GM12878 (cell line): Measurements from ENCODE around the gene PITPNB. TPM values are rescaled to one million over a fixed set of nuclear protein-coding genes. Genes with fewer than 3 reads are reported as not detected.

Source experiments
- ATAC-seq: fragments of 200-7000 bp; cut with Tn5 transposase; 3 replicates; pipeline ENCODE4 v1.9.1; 2020; ENCODE audit warnings: mild to moderate bottlenecking, moderate library complexity
- BruUV-seq: library from RNA; stranded (reverse); fragments of 400-500 nt; replicated peaks from 2 replicates; lab custom pipeline; 2021; lab: Mats Ljungman, UMichigan
- CTCF ChIA-PET: fragments of 300-600 bp; sonication (Branson Sonifier 250); formaldehyde crosslinking; extraction: SDS; loops from one replicate; lab custom pipeline; 2021; ENCODE audit warnings: inconsistent platforms; lab: Yijun Ruan, JAX
- POLR2A ChIA-PET: fragments of 350-600 bp; formaldehyde crosslinking; extraction: SDS; loops from one replicate; lab custom pipeline; 2021; ENCODE audit warnings: inconsistent platforms; lab: Charles Lee
- RAD21 ChIA-PET: fragments of 300-600 bp; sonication (Branson Sonifier 250); formaldehyde crosslinking; loops from one replicate; lab custom pipeline; 2023; ENCODE audit warnings: antibody characterized with exemption; ENCODE audit not compliant: unreplicated experiment; lab: Charles Lee
- SMC1A ChIA-PET: fragments of 300-600 bp; sonication (Branson Sonifier 250); formaldehyde crosslinking; loops from one replicate; lab custom pipeline; 2023; ENCODE audit not compliant: unreplicated experiment, uncharacterized antibody; lab: Charles Lee
- DNase-seq: peaks from one replicate; pipeline ENCODE4 v3.0.0-alpha.2; 2011; ENCODE audit warnings: low read depth, low spot score
- FAIRE-seq: peaks from 3 replicates; lab custom pipeline; 2011; peaks lifted over from hg19 to GRCh38; lab: Jason Lieb, UNC
- H2AFZ ChIP-seq: 2 replicates; pipeline ENCODE4 v1.6.0; 2011; ENCODE audit warnings: low read depth, low read length, control low read depth; ENCODE audit not compliant: control insufficient read depth
- H3K27ac ChIP-seq: 2 replicates; pipeline ENCODE4 v1.5.1; 2011; ENCODE audit warnings: control low read depth; ENCODE audit not compliant: control insufficient read depth, insufficient read depth
- H3K27me3 ChIP-seq, 2 experiments: replicated peaks in 1 of 2; 2 replicates each; pipeline versions ENCODE4 v1.6.0 to v1.6.1; 2011; ENCODE audit warnings: low read length in 1 of 2; ENCODE audit not compliant: control insufficient read depth in 2 of 2, insufficient read depth in 2 of 2
- H3K36me3 ChIP-seq, 2 experiments: 2 replicates each; pipeline ENCODE4 v1.5.1; 2011; ENCODE audit warnings: low read length in 1 of 2; ENCODE audit not compliant: control insufficient read depth in 2 of 2, insufficient read depth in 2 of 2
- H3K4me1 ChIP-seq: 2 replicates; pipeline ENCODE4 v1.6.1; 2011; ENCODE audit warnings: mild to moderate bottlenecking, low read length, moderate library complexity, mixed read lengths; ENCODE audit not compliant: control insufficient read depth, insufficient read depth
- H3K4me2 ChIP-seq: 2 replicates; pipeline ENCODE4 v1.6.0; 2011; ENCODE audit warnings: control low read depth; ENCODE audit not compliant: control insufficient read depth, insufficient read depth
- H3K4me3 ChIP-seq: fragments of 200-600 bp; sonication (generic); 2 replicates; pipeline ENCODE4 v1.5.1; 2016
- H3K79me2 ChIP-seq: 2 replicates; pipeline ENCODE4 v1.6.0; 2011; ENCODE audit warnings: low read length; ENCODE audit not compliant: control insufficient read depth, insufficient read depth
- H3K9ac ChIP-seq: 2 replicates; pipeline ENCODE4 v1.8.0; 2011; ENCODE audit warnings: low read length, control low read depth, mixed read lengths; ENCODE audit not compliant: control insufficient read depth, insufficient read depth
- H3K9me3 ChIP-seq: replicated peaks from 3 replicates; pipeline ENCODE4 v1.5.1; 2011; ENCODE audit warnings: mild to moderate bottlenecking, low read length; ENCODE audit not compliant: control insufficient read depth, insufficient read depth
- H4K20me1 ChIP-seq: 2 replicates; pipeline ENCODE4 v1.6.0; 2011; ENCODE audit not compliant: control insufficient read depth, insufficient read depth
- BCL3 ChIP-seq: IDR thresholded peaks from 2 replicates; pipeline ENCODE4 v1.6.1; 2011; ENCODE audit warnings: borderline replicate concordance, low read depth, mild to moderate bottlenecking, moderate library complexity, low read length; ENCODE audit not compliant: insufficient read depth, poor library complexity, severe bottlenecking
- BCLAF1 ChIP-seq: fragments of 450-650 bp; IDR thresholded peaks from 2 replicates; pipeline ENCODE4 v1.6.1; 2017; ENCODE audit warnings: antibody characterized with exemption, mild to moderate bottlenecking, moderate library complexity
- CBFB ChIP-seq: IDR thresholded peaks from 2 replicates; pipeline ENCODE4 v1.6.1; 2016; ENCODE audit warnings: antibody characterized with exemption, low read depth
- CHD2 ChIP-seq: IDR thresholded peaks from 2 replicates; pipeline ENCODE4 v1.6.1; 2011; ENCODE audit warnings: low read depth, low read length, improper control_type of control experiment, borderline replicate concordance
- EED ChIP-seq: sonication (generic); IDR thresholded peaks from 2 replicates; pipeline ENCODE4 v1.6.1; 2016; ENCODE audit warnings: antibody characterized with exemption, low read depth
- GATAD2B ChIP-seq: fragments of 450-650 bp; conservative IDR thresholded peaks from 2 replicates; pipeline ENCODE4 v1.6.1; 2017; ENCODE audit warnings: low read depth, mild to moderate bottlenecking, moderate library complexity
- KDM1A ChIP-seq: fragments of 200-600 bp; sonication (generic); IDR thresholded peaks from 2 replicates; pipeline ENCODE4 v1.6.1; 2016; ENCODE audit warnings: borderline replicate concordance
- POLR2AphosphoS5 ChIP-seq: IDR thresholded peaks from 2 replicates; pipeline ENCODE4 v1.6.1; 2011; ENCODE audit warnings: mild to moderate bottlenecking, low read length, inconsistent platforms
- ZBED1 ChIP-seq: IDR thresholded peaks from 2 replicates; pipeline ENCODE4 v1.6.1; 2016; ENCODE audit warnings: borderline replicate concordance
- ZZZ3 ChIP-seq: IDR thresholded peaks from 2 replicates; pipeline ENCODE4 v1.6.1; 2011; ENCODE audit warnings: low read depth; ENCODE audit not compliant: control insufficient read depth, insufficient read length
- WGBS: methylation state at CpG from one replicate; pipeline ENCODE4 v1.1.6; 2016; ENCODE audit warnings: low lambda C conversion rate; ENCODE audit not compliant: insufficient replicate concordance, insufficient coverage; ENCODE audit errors: missing lambda C conversion rate; 5-methylcytosine and 5-hydroxymethylcytosine counted together
- in situ Hi-C: fragments of 300-500 bp; cut with MboI; formaldehyde crosslinking; loops from 9 replicates; pipeline ENCODE4 v1.14.3; 2018; ENCODE audit warnings: mixed read lengths
- intact Hi-C: fragments of 100-400 bp; cut with micrococcal nuclease; formaldehyde crosslinking; loops from one replicate; pipeline ENCODE4 v1.14.2; 2022; ENCODE audit not compliant: unreplicated experiment
- polyA plus RNA-seq, 11 experiments: library from polyadenylated mRNA; depleted of rRNA in 4 of 11; unstranded in 6 of 11; stranded (reverse) in 5 of 11; fragments of >200 nt; fragmentation: Nextera tagmentation in 4 of 11; fragmentation: Illumina TruSeq in 1 of 11; extraction: Ambion mirVana in 4 of 11; extraction: Trizol in 1 of 11; gene quantifications; 1 replicate in 1 of 11; 2 replicates in 10 of 11; pipeline versions ENCODE4 v1.2.1 to v1.2.3, GENCODE V29; 2011 to 2016; ENCODE audit warnings: inconsistent platforms in 2 of 11, missing spikeins in 2 of 11, low read depth in 1 of 11
- total RNA-seq, 4 experiments: library from RNA; depleted of rRNA in 3 of 4; stranded (reverse); fragments of >200 nt in 3 of 4; fragmentation: Illumina TruSeq in 1 of 4; extraction: Trizol in 1 of 4; gene quantifications; 2 replicates each; pipeline versions ENCODE4 v1.2.1 to v1.2.3, GENCODE V29; 2013 to 2021
- TF ChIP-seq, protein P1 (sequence below): IDR thresholded peaks from 2 replicates; pipeline ENCODE4 v1.6.1; 2012; ENCODE audit warnings: low read depth, low read length, improper control_type of control experiment
- TF ChIP-seq, protein P2 (sequence below): fragments of 450-650 bp; IDR thresholded peaks from 2 replicates; pipeline ENCODE4 v1.6.1; 2016; ENCODE audit warnings: mild to moderate bottlenecking
- TF ChIP-seq, protein P3 (sequence below): fragments of 450-650 bp; IDR thresholded peaks from 2 replicates; pipeline ENCODE4 v1.6.1; 2017; ENCODE audit warnings: mild to moderate bottlenecking

The PITPNB gene
- total and polyA plus RNA-seq, 10 of the 15 experiments (the other 5 are each of a cell fraction or from before 2014, with no cell fraction given): 19.7 to 116 (median 64.9) TPM

DNA sequence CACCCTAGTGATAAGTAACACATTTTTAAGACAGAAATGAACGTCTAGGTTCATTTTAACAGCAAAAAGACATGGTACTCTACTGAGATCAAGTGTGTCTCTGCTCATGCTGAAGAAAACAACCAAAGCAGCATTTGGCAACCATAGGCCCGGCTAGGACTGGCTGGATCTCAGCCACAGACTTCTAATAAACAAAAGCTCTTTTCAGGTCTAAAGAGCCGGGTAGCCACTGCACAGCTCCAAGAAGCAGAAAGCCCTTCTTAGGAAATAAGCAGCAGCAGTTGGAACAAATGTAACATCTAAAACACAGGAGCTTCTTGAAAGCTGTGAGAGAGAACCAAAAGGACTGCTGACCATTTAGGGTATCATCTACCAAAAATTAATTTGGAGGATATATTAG lies 37.6 kb downstream of the PITPNB start:
- in situ Hi-C loops: no loop called here
- ATAC-seq (no peak), FAIRE-seq (no peak)
- H3K36me3 ChIP-seq: peaks cover 8 to 31% of the 10 kb centered on the region in 2 experiments
- peaks cover 7% of the 10 kb centered on the region for H4K20me1 ChIP-seq
- RAD21 ChIA-PET: interaction anchor here (1.0 to 1.9 kb wide), 6 partner anchors 21 to 128 kb away, joined by 3 to 6 read pairs (median 4); partner anchors contain the start of gene PITPNB
- BruUV-seq: no TSS peak
- H3K9ac ChIP-seq: no peak overlapping the region
- SMC1A ChIA-PET: interaction anchor here (0.8 to 9.0 kb wide), 11 partner anchors 9 to 128 kb away, joined by 3 to 65 read pairs (median 5); partner anchors contain the start of gene PITPNB
- no peak for TF ChIP-seq CBFB
- TF ChIP-seq POLR2AphosphoS5: no peak
- no peak for TF ChIP-seq KDM1A
- TF ChIP-seq GATAD2B: no peak
- TF ChIP-seq CHD2: no peak
- no peak for TF ChIP-seq ZZZ3
- TF ChIP-seq, protein P1, sequence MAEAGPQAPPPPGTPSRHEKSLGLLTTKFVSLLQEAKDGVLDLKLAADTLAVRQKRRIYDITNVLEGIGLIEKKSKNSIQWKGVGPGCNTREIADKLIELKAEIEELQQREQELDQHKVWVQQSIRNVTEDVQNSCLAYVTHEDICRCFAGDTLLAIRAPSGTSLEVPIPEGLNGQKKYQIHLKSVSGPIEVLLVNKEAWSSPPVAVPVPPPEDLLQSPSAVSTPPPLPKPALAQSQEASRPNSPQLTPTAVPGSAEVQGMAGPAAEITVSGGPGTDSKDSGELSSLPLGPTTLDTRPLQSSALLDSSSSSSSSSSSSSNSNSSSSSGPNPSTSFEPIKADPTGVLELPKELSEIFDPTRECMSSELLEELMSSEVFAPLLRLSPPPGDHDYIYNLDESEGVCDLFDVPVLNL: no peak
- TF ChIP-seq EED: no peak
- no peak for TF ChIP-seq BCL3
- TF ChIP-seq, protein P2, sequence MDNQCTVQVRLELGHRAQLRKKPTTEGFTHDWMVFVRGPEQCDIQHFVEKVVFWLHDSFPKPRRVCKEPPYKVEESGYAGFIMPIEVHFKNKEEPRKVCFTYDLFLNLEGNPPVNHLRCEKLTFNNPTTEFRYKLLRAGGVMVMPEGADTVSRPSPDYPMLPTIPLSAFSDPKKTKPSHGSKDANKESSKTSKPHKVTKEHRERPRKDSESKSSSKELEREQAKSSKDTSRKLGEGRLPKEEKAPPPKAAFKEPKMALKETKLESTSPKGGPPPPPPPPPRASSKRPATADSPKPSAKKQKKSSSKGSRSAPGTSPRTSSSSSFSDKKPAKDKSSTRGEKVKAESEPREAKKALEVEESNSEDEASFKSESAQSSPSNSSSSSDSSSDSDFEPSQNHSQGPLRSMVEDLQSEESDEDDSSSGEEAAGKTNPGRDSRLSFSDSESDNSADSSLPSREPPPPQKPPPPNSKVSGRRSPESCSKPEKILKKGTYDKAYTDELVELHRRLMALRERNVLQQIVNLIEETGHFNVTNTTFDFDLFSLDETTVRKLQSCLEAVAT: no peak
- TF ChIP-seq, protein P3, sequence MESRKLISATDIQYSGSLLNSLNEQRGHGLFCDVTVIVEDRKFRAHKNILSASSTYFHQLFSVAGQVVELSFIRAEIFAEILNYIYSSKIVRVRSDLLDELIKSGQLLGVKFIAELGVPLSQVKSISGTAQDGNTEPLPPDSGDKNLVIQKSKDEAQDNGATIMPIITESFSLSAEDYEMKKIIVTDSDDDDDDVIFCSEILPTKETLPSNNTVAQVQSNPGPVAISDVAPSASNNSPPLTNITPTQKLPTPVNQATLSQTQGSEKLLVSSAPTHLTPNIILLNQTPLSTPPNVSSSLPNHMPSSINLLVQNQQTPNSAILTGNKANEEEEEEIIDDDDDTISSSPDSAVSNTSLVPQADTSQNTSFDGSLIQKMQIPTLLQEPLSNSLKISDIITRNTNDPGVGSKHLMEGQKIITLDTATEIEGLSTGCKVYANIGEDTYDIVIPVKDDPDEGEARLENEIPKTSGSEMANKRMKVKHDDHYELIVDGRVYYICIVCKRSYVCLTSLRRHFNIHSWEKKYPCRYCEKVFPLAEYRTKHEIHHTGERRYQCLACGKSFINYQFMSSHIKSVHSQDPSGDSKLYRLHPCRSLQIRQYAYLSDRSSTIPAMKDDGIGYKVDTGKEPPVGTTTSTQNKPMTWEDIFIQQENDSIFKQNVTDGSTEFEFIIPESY: no peak
- no peak for TF ChIP-seq ZBED1
- no peak for TF ChIP-seq BCLAF1
- TF ChIP-seq, all 136 proteins: peak for 0
- Histone ChIP-seq H3K27ac (no peak overlapping the region), H2AFZ (no peak overlapping the region), H3K79me2 (peaks cover 9% of the 10 kb centered on the region), H3K27me3 (no peaks in the 10 kb centered on the region), H3K4me1 (peaks cover 25% of the 10 kb centered on the region), H3K4me2 (no peak overlapping the region), H3K4me3 (no peak overlapping the region), H3K9me3 (no peaks in the 10 kb centered on the region)
- POLR2A ChIA-PET: no interaction called here
- 84% methylated on average over 3 of the region's 3 CpGs for WGBS
- no peak for DNase-seq
- CTCF ChIA-PET: interaction anchor here (0.6 to 5.6 kb wide), 22 partner anchors 9 to 138 kb away, joined by 3 to 87 read pairs (median 6); partner anchors contain the start of gene PITPNB
- intact Hi-C loops: no loop called here
